CD4-positive, alpha-beta T cell treated with Interleukin-4 for 1 hour (primary cell): ENCODE results near the gene TMC6.
"Not testable (repeated sequence)": the region's sequence is repeated elsewhere in the genome, so short reads cannot be mapped to it uniquely, and the experiment has no call there.

ENCODE experiments used
- DNase-seq, 2 donors: peaks; one replicate each; pipeline ENCODE4 v3.0.0-alpha.2; 2020 to 2022

Gene TMC6

DNA sequence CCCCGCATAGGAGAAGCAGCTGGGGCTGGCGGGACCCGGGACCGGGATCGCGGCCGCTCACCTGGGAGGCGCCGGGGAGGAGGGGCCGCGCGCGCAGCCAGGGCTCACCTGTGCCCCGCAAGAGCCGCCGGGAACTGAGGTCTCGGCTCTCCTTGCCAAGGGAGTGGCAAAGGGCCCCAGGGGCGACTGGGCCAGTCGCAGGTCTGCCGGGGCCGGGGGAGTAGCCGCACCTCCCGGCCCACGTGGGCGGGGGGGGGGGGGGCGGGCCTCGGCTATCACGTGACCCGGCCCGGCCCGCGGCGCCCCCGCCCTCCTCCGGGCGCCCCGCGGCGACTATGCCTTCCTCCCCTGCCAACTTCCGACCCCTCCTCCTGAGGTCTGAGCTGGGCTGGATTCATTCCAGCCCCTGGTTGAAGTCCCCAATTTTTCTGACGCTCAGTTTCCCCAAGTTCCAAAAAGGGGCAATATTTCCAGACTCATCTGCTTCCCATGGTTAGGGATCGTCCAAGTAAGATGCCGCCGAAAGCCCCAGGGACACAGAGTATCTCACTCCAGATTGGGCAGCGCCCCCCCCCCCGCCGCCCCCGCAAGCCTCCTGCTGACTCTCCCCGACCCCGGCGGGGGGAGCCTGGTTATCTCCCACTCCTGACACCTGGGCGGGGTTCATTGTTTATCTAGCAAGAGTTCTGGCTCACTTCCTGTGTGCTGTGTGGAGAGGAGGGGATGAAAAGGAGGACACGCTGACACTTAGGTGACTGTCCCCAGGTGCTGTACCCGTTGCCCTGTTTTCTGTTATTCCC is at the start of gene TMC6:
Gene TMC6 (minus strand): TSS at position 205 of the 800 bp plus-strand sequence. CDS start 1,923 bp downstream, outside the sequence.
- peak; percentile 72 to 78 for DNase-seq

DNA sequence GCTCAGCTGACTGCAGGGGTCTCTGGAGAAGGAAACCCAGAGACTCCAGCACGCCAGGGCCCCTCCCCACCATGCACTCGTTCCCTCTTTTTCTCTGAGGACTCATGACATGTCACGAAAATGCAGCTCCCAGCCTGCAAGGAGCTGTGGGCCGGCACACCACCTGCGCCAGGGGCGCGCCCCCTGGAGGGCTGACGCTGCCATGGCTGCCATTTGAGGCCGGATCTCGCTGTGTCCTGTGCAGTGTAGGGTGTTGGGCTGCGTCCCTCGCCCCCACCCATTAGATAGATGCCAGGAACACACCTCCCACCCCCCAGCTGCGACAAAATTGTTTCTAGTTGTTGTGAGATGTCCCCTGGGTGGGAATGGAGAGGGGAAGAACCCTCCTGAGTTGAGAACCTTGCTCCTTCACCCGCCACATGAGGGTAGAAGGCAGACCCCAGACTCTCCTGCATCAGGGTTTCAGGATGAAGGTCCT is 48.0 kb upstream of the TMC6 start:
- DNase-seq = peak; percentile 79 to 81

DNA sequence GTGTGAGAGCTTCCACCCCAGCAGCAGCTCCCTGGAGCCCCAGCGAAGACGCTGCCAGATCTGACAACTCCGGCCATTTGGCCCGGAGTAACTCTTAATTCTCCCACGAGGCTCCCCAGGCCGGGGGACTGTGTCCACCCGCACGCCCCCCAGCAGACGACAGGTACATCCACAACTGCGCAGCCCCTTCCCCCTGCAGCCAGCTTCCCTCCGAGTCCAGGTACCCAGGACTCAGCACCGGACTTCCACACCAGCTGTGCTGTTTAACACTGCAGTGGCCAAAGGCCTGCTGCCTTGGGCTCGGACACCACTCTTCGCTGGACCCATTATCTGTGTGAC is 47.1 kb upstream of the TMC6 start:
- no peak for DNase-seq

- no peak for DNase-seq
Observed at GRCh38 chr17:78174870-78175642, 46.5 kb upstream of the TMC6 start.

DNA sequence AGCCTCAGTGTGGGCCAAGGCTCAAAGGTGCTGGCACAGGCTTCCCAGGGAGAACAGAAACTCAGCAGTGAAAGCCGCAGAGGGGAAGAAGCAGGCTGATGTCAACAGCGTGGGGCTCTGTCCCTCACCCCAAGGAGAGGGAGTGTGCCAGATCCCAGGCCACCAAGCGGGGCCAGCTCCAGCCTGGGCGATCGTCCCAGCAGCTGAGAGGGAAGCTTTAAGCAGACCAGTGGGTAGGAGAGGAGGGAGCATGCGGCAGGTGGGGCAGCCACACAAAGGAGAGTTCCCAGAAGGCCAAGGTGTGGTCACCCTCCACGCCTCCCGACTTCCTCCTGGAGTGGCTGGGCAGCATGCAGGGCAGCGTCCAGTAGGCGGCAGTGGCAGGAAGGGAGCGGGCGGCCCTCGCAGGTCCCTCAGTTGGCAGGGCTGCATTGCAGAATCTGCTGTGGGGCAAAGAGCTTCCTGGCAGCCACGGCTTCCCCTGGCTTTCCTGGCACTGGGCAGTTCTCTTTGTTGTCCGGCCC is 45.9 kb upstream of the TMC6 start:
- peak in 1 of 2 donors; percentile 54 for DNase-seq

DNA sequence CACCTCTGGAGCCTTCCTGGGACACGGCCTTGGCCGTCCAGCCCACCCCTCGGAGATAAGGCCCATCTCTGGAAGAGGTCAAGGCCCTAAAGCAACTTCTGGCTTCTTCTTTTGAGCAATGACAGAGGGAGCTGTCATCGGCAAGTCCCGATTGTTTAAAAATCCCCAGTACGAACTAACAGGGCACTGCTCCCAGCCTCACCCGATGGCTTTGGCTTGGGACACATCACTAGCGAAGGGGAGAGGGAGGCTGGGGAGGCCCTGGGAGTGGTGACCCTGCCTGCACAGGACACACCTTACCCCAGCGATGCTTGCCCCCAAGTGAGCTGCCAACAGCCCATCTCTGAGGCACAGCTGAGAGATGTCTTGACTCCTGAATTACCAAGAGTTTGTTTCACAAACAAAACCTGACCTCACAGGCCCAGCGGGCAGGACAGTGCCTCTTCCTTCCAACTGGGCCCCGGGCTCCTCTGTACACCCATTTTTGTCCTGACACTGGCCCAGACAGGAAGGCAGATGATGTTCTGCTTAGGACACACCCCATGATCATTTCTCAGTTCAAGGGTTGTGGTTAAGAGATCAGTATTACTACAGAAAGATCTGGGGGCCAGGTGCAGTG is 44.7 kb upstream of the TMC6 start:
- DNase-seq = peak; percentile 42 to 51

GRCh38 chr17:78172249-78173051 is 43.9 kb upstream of the TMC6 start:
- DNase-seq = peak in 1 of 2 donors; percentile 58

- not testable (repeated sequence) for DNase-seq
Observed at GRCh38 chr17:78171591-78172248, 43.2 kb upstream of the TMC6 start.

GRCh38 chr17:78170692-78171590 is 42.4 kb upstream of the TMC6 start:
- DNase-seq = peak in 1 of 2 donors; percentile 48

DNA sequence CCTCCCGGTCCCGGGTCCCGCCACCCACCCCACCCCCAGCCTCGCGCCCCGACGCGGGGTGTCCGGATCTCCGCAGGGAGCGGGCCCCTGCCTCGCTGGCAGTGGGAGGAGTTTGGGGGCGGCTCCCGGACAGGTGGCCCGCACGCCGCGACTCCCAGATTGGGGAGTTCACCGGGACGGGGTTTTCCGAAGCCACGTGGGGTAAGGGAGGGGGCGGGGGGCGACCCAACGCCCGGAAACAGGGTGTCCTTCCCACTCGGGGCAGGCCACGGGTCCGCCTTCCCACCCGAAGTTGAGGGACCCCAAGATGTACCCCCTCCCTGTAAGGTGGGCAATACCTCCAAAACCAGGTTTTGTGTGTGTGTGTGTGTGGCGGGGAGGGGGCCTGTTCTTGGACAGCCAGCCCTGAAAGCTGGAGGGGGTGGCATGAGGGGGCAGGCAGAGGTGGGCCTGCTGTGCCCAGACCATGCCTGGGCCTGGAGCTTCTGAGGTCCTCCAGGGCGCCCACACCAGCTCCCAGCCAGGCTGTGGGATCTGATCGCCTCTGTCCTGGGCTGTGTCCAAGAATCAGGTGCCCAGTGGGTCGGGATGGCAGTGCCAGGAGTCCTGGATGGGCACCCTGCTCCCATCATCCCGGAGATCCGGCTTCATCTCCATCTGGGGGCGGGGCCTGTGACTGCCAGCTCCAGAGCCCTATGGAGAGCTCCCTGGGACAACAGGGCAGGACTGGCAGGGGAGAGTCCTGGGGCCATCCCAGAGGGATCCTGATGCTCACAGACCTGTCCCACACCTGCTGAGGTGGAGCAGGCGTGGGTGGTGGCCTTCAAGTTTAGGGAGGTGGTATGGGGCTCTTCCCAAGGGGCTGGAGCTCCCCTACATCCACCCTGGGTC is 40.6 kb upstream of the TMC6 start:
- DNase-seq = peak; percentile 69 to 74

GRCh38 chr17:78168242-78168902 is 39.8 kb upstream of the TMC6 start, which contains the start of gene SYNGR2:
TSS of gene SYNGR2 (plus strand) at chr17:78168581. CDS start at chr17:78168617, 36 bp downstream.
- peak; percentile 85 to 87 for DNase-seq

DNA sequence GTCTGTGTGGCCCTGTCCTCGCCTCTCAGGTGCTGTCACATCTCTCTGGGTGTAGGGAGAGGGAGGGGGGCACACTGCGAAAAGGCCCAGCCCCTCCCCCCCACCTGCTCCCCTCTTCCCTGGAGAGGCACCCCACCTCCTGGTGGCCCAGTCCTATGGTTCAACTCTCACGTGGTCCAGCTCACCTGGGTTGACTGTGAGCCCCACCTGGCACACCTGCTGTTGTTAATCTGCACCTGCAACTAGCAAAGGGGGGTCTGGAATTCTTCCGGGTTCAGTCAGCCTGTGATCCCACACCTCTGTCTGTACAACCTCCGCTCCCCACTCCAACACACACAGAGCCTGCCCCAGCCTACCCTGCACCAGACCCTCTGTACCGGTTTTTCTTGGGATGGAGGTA is 37.9 kb upstream of the TMC6 start:
- DNase-seq = no peak

DNA sequence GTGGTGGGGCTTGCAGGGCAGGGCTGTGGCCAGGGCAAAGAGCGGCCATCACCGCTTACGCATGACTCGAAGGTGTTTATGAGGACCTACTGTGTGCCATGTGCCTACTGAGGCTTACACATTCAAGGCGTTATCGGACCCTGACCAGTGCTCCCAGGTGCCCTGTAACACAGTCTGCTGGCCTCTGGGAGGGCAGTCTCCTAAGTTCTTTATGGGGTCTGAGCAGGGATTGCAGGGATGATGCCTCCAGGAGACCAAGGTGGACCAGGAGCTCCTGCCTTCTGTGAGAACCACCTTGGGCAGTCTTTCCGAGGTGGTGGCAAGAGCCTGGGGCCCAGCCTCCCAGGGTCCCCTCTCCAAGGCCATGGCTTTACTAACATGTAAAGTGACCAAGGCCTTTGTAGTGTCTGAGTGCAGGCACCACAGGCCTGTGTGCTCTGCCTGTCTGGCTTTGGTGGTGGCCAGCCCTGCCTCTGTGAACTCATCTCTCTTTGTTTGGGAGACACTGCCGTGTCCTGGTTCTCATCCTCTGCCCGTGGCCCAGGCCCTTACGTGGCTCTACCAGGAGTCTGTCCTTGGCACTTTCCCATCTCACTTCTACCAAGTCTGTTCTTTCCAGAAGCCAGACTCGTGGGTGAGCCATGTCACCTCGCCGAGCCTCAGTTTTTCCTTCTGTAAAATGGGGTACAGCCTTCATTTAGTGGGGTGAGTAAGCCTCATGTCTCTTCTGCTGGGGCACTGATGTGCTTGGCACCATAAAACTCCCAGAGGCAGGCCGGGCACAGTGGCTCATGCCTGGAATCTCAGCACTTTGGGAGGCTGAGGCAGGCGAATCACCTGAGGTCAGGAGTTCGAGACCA is 36.4 kb upstream of the TMC6 start:
- DNase-seq = no peak

GRCh38 chr17:78163881-78164747 is 35.6 kb upstream of the TMC6 start:
- no peak for DNase-seq

GRCh38 chr17:78159575-78160158 is 31.1 kb upstream of the TMC6 start:
- no peak for DNase-seq
